Measurements from ENCODE around the gene XKR3.
"Not testable (repeated sequence)": the region's sequence is repeated elsewhere in the genome, so short reads cannot be mapped to it uniquely, and the experiment has no call there.

The XKR3 gene

GRCh38 chr22:16734271-16734670 is 90.9 kb downstream of the XKR3 start:
- not testable (repeated sequence) for DNase-seq
